ENCODE data around the gene ZNF624. TPM values are rescaled to one million over a fixed set of nuclear protein-coding genes. Genes with fewer than 3 reads are reported as not detected.

The ZNF624 gene
- total RNA-seq, 1 experiment from 2014 or later, result 3.9 TPM

Other genes starting within 250 kb of the ZNF624 start
- gene TRPV2, start 238.3 kb downstream of the ZNF624 start, total RNA-seq (2021; ENCODE audit: unreplicated experiment), result 34.9 TPM
- gene LRRC75A, start 161.7 kb downstream of the ZNF624 start, total RNA-seq (2021; ENCODE audit: unreplicated experiment), result 1.2 TPM
- gene ZNF287, start 84.6 kb downstream of the ZNF624 start, total RNA-seq (2021; ENCODE audit: unreplicated experiment), result 12.3 TPM
- 0.57 TPM for gene CCDC144A, start 36.4 kb upstream of the ZNF624 start, total RNA-seq (2021; ENCODE audit: unreplicated experiment)